Osteoblast (primary cell): Measurements from ENCODE around the gene CCL21. TPM values are rescaled to one million over a fixed set of nuclear protein-coding genes. Genes with fewer than 3 reads are reported as not detected.

ENCODE experiments used
- DNase-seq: peaks from one replicate; pipeline ENCODE4 v3.0.0; 2011; ENCODE audit warnings: low spot score, mixed read lengths; ENCODE audit not compliant: insufficient read length; ENCODE audit errors: missing footprints
- H2AFZ ChIP-seq: 2 replicates; pipeline ENCODE4 v1.6.0; 2011; ENCODE audit warnings: mild to moderate bottlenecking, low read length
- H3K27ac ChIP-seq: 2 replicates; pipeline ENCODE4 v1.5.1; 2011; ENCODE audit warnings: mild to moderate bottlenecking, low read depth, low read length, moderate library complexity
- H3K27me3 ChIP-seq: 2 replicates; pipeline ENCODE4 v1.6.0; 2012; ENCODE audit warnings: mild to moderate bottlenecking, control low read depth, inconsistent platforms, low read length, moderate library complexity; ENCODE audit not compliant: insufficient read depth
- H3K36me3 ChIP-seq: 2 replicates; pipeline ENCODE4 v1.5.1; 2011; ENCODE audit warnings: mild to moderate bottlenecking, low read length, control low read depth, moderate library complexity; ENCODE audit not compliant: insufficient read depth
- H3K4me1 ChIP-seq: 2 replicates; pipeline ENCODE4 v1.5.1; 2011; ENCODE audit warnings: mild to moderate bottlenecking, low read length, control low read depth, moderate library complexity; ENCODE audit not compliant: insufficient read depth
- H3K4me2 ChIP-seq: 2 replicates; pipeline ENCODE4 v1.6.0; 2011; ENCODE audit warnings: mild to moderate bottlenecking, low read length; ENCODE audit not compliant: insufficient read depth
- H3K4me3 ChIP-seq: fragments of 200-600 bp; sonication (generic); 3 replicates; pipeline ENCODE4 v1.5.1; 2012; ENCODE audit warnings: mild to moderate bottlenecking, low read length, inconsistent platforms; ENCODE audit not compliant: insufficient read depth
- H3K79me2 ChIP-seq: 2 replicates; pipeline ENCODE4 v1.6.0; 2012; ENCODE audit warnings: mild to moderate bottlenecking, low read length, control low read depth, inconsistent platforms; ENCODE audit not compliant: insufficient read depth
- H3K9me3 ChIP-seq: 2 replicates; pipeline ENCODE4 v1.5.1; 2011; ENCODE audit warnings: low read depth, low read length, control low read depth
- H4K20me1 ChIP-seq: 2 replicates; pipeline ENCODE4 v1.6.0; 2012; ENCODE audit warnings: mild to moderate bottlenecking, low read length, control low read depth; ENCODE audit not compliant: insufficient read depth
- total RNA-seq: library from RNA; depleted of rRNA; stranded (reverse); fragments of >200 nt; gene quantifications from 2 replicates; pipeline ENCODE4 v1.2.3, GENCODE V29; 2012
- TF ChIP-seq, protein P1 (sequence below): IDR thresholded peaks from 2 replicates; pipeline ENCODE4 v1.5.1; 2011; ENCODE audit warnings: mild to moderate bottlenecking, low read depth, low read length, moderate library complexity; ENCODE audit errors: extremely low read depth

CCL21 gene
- total RNA-seq, 1 donor, result not detected

DNA sequence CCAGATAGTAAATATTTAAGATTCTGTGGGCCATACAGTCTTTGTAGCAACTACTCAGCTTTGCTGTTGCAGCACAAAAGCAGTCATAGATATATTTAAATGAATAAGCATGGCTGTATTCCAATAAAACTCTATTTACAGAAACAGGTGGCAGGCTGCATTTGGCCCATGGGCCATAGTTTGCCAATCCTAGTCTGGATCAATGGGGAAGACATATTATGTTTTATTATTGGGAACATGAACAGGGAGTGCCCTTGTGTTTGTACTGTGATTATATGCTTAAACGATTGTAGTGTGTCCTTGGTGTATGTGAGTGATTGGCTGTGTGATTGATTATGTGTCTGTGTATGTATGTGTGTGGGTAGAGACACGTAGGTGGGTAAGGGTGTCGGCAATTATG is 35.5 kb downstream of the CCL21 start:
- Histone ChIP-seq H3K4me2 (no peak overlapping the region), H3K36me3 (no peaks in the 10 kb centered on the region), H3K9me3 (no peaks in the 10 kb centered on the region), H3K27ac (no peak overlapping the region), H4K20me1 (peaks cover 6% of the 10 kb centered on the region), H3K27me3 (no peaks in the 10 kb centered on the region), H3K4me3 (no peak overlapping the region), H3K4me1 (no peaks in the 10 kb centered on the region), H3K79me2 (peaks cover 3% of the 10 kb centered on the region), H2AFZ (no peak overlapping the region)
- TF ChIP-seq, protein P1, sequence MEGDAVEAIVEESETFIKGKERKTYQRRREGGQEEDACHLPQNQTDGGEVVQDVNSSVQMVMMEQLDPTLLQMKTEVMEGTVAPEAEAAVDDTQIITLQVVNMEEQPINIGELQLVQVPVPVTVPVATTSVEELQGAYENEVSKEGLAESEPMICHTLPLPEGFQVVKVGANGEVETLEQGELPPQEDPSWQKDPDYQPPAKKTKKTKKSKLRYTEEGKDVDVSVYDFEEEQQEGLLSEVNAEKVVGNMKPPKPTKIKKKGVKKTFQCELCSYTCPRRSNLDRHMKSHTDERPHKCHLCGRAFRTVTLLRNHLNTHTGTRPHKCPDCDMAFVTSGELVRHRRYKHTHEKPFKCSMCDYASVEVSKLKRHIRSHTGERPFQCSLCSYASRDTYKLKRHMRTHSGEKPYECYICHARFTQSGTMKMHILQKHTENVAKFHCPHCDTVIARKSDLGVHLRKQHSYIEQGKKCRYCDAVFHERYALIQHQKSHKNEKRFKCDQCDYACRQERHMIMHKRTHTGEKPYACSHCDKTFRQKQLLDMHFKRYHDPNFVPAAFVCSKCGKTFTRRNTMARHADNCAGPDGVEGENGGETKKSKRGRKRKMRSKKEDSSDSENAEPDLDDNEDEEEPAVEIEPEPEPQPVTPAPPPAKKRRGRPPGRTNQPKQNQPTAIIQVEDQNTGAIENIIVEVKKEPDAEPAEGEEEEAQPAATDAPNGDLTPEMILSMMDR, result no peak
- DNase-seq, result no peak

DNA sequence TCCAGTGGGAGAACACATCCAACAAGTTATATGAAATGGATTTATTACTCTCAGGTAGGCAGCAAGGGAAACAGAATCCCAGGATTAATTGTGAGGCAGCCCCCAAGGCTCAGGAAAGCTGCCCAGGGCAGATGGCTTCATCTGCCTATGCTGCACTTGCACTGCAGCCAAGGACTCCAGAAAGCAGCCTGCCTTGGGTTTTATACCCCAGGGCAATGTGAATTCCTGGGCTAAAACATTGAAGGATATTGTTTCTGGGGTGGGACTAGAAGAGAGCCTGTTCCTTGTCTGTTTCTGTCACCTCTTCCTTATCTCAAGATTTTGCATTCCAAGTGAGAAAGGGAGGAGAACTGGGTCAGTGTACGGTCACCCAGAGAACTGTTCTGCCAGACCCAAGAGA is 38.6 kb downstream of the CCL21 start:
- H3K4me2 ChIP-seq, result no peak overlapping the region
- H3K9me3 ChIP-seq, result no peaks in the 10 kb centered on the region
- H3K27me3 ChIP-seq, result no peaks in the 10 kb centered on the region
- H3K4me3 ChIP-seq, result no peak overlapping the region
- peaks cover 9% of the 10 kb centered on the region for H4K20me1 ChIP-seq
- no peak overlapping the region for H2AFZ ChIP-seq
- no peak overlapping the region for H3K27ac ChIP-seq
- no peaks in the 10 kb centered on the region for H3K36me3 ChIP-seq
- H3K4me1 ChIP-seq, result peaks cover 2% of the 10 kb centered on the region
- H3K79me2 ChIP-seq, result peaks cover 21% of the 10 kb centered on the region
- TF ChIP-seq, protein P1, result no peak
- DNase-seq, result peak; percentile 22

DNA sequence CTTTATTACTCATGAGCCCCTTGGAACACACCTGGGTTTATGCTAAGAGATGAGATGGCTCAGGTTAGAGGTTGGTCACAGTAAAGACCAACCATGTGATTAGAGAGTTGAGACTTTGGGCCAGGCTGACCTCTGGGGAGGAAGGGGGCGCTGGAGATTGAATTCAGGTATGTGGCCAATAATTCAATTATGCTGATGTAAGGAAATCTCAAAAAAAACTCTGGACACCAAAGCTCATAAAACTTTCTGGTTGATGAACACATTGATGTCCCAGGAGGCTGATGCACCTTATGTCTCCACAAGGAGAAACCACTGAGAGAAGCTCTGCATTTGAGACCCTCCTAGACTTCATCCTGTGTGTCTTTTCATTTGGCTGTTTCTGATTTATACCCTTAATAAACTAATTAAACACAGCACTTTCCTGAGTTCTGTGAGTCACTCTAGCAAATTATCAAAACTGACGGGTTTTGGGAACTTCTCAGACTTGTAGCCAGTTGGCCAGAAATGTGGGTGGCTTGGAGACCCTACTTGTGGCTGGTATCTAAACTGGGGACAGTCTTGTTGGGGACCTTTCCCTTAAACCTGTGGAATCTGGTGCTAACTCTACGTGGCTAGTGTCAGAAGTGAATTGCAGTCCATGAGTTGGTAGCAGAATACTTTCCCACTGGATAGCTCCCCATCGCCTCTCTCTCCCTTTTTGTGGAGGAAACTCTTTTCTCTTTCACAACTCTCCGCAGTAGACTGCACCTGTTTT is 40.0 kb downstream of the CCL21 start:
- peaks cover 9% of the 10 kb centered on the region for H4K20me1 ChIP-seq
- H3K9me3 ChIP-seq, result no peaks in the 10 kb centered on the region
- TF ChIP-seq, protein P1, result no peak
- H3K4me1 ChIP-seq, result peaks cover 4% of the 10 kb centered on the region
- no peak overlapping the region for H3K27ac ChIP-seq
- H2AFZ ChIP-seq, result no peak overlapping the region
- H3K27me3 ChIP-seq, result no peaks in the 10 kb centered on the region
- peaks cover 24% of the 10 kb centered on the region for H3K79me2 ChIP-seq
- no peaks in the 10 kb centered on the region for H3K36me3 ChIP-seq
- DNase-seq, result peak; percentile 10
- no peak overlapping the region for H3K4me2 ChIP-seq
- H3K4me3 ChIP-seq, result no peak overlapping the region

DNA sequence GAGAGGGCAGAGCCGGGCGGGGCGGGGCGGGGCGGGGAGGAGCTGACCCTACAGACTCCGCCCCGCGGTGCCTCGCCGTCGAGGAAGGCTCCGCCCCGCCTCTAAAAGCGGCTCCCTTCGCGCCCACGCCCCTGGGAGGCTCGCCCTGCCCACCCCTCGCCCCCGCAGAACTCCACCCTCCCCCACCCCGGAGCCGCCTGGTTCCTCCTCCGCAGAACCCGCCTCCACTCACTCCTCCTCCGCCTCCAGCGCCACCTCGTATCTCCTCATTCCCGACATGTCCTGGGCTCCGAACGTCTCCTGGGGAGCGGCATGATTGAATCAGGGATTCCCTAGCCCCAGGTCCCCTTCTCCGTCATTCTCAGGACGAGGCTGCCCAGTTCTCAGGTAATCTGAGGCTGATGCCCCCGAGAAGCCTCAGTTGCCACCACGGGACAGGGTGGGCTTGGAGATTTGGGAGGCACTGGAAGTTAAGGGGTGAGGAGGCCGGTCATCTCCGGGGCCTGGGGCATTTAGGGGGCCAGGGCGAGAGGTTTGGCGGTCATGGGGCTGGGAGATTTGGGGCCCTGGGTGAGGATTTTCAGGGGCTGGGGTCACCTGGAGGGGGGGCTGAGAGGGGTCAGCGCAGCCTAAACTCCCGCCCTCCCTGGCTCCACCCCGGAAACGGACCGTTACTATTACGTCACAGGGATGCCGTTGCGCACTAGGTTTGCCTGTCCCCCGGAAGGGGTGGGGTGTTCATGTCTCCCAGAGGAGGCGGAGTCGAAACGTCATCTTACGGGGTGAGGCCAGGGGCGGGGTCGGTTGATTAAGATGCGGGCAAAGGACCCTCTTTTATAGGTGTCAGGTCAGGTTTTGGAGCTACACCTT is 44.3 kb downstream of the CCL21 start:
- peak; percentile 98 for DNase-seq
- H3K4me1 ChIP-seq, result peaks cover 12% of the 10 kb centered on the region
- H3K27ac ChIP-seq, result peak overlapping the region; percentile 94
- no peaks in the 10 kb centered on the region for H3K27me3 ChIP-seq
- no peaks in the 10 kb centered on the region for H3K36me3 ChIP-seq
- H3K9me3 ChIP-seq, result no peaks in the 10 kb centered on the region
- H3K4me2 ChIP-seq, result peak overlapping the region; percentile 99
- peaks cover 9% of the 10 kb centered on the region for H4K20me1 ChIP-seq
- peak overlapping the region; percentile 94 for H3K4me3 ChIP-seq
- TF ChIP-seq, protein P1, result no peak
- H2AFZ ChIP-seq, result peak overlapping the region; percentile 96
- H3K79me2 ChIP-seq, result peaks cover 24% of the 10 kb centered on the region
